NCI-H1048 (cell line): ENCODE measurements around the gene ADAM17.
"Not testable (repeated sequence)": the region's sequence is repeated elsewhere in the genome, so short reads cannot be mapped to it uniquely, and the experiment has no call there.

ENCODE experiments used
- DNase-seq: peaks from one replicate; lab custom pipeline; 2025; lab: John Stamatoyannopoulos, UW

The ADAM17 gene

DNA sequence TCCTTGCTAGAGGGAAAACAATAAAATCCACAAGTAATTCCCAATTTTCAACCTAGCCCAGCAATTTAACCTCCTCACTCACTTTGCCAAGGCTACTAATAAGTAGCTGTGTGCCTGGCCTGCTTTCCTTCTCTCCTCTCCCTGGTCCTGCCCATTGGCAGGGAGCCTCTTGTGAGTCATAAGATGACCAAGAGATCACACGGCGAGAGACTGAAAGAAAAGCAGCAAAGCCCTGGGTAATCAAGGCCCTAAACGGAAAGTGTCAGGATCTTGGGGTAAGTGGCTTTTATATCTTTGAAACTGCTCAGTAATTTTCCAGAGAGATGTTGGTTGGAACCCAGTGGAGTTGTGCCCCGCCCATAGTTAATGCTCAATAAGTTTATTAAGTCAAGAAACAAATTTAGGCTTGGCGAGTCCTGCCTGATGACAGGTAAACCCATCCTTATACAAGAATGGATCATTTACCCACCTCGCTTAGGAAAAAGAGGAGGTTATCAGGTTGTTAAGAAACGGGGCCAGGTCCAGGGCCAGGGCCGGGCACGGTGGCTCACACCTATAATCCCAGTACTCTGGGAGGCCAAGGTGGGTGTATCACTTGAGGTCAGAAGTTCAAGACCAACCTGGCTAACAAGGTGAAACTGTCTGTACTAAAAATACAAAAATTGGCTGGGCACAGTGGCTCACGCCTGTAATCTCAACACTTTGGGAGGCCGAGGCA is 10.0 kb upstream of the ADAM17 start:
- no peak for DNase-seq

DNA sequence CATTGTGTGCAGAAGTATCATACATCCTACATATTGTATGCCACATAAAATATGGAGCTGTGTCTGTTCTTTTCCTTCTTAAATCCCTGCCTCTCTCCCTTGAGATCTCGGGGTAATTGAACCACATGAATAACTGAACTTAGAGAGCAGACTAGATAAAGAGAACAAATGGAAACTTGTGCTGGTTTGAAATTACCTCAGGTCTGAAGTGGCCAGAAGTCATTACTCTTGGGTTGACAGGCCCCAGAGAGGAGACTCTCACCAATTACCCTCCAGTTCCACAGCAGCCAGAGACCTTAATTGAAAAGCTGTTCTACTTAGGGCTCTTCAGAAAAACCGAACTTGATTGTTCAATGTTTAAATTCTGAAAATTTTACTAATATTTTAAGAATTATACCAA is 5.0 kb upstream of the ADAM17 start:
- DNase-seq = no peak

DNA sequence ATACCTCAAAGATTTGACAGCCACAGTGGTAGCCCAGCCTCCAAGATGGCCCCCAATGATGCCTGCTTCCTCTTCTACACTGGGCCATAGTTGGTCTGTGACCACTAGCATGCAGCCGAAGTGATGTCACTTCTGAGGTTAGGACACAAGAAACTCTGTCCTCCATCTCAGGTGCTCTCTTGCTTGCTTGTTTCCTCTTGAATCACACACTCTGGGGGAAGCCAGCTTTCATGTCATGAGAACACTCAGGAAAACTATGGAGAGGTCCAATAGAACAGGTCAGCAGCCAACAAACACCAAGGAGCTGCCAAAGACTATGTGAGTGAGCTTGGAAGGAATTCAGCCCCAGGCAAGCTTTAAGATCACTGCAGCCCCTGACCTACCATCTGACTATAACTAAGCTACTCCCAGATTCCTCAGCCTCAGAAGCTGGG is 3.3 kb upstream of the ADAM17 start:
- DNase-seq = no peak

DNA sequence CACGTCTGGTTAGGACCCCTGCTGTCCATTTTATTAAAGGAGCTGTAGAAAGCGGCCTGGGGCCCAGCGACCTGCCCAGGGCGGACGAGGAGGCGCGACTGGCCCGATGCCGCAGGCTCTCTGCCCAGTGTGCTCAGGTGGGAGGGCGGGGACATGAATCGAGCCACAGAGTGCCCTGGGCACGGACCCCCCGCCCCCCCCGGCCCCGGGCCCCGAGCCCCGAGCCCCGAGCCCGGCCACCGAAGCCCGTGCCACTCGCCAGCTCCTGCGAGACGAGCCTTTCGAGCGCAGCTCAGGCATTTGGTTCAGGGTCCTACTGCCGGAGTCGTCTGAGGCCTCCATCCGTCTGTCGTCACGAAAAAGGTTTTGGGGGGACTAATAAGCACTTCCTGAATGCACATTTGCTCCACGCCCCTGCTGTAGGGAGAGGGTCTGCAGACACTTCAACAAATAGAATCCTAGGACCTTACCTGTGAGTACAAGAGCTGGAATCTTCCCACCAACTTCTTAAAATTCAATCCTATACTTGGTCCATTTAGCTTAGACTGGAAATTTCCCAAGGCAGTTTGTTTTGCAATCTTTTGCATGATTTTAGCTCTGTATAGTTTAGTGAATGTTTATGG is 602 bp upstream of the ADAM17 start:
- DNase-seq = no peak

DNA sequence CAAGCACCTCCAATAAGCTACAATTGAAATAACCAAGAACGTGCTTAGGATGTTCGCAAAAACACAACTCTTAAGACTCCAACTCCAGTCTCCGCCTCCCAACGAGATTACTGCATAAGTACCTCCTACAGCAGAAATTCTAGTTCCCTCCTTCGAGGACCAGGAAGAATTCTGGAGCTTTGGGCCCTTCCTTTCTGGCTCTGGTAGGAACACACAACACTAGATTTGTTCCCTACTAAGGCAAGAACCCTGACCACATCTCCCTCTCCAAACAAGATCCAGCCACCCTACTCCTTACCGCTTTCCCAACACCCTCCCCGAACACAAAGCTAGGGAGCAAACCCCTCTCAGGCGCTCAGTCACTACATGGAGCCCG is 721 bp downstream of the ADAM17 start:
- no peak for DNase-seq

DNA sequence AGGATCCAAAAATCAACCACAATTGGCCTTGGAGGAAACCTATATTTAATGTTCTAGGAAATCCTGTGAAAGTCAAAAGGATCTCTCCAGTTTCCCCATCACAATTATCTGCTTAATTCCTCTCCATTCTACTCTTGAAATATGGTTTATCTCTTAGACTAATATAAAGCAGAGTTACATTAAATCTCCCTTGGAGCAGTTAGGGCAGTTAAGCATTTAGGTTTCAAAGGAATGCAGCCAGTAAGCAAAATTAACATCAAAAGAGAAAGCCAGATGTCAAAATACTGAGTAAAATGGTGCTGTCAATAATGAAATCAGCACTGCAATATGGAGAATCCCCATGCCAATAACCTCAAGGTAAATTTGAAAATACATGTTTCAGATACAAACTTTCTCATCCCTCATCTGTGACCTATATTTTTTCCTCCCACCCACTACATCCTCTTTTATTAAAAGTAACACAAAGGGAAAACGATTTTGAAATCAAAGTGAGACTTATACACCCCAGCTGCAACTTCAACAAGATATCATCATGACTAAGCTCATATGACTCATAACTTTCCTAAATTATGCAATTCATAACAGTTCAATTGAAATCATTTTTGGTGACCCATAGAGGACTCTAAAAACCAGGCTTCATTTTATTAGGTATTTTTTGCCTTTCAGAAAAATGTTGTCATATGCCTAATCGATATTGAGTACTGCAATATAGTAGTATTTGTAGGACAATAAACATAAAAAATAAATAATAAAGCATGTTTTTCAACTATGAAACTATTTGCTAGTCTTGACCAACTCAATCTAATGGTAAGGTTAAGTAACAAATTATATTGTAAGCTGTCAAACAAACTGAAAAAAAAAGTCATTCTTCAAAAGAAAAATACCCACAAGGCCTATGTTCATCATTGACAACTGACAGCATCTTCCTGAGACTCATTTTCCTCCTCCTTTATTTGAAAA is 3.1 kb downstream of the ADAM17 start:
- DNase-seq = no peak

DNA sequence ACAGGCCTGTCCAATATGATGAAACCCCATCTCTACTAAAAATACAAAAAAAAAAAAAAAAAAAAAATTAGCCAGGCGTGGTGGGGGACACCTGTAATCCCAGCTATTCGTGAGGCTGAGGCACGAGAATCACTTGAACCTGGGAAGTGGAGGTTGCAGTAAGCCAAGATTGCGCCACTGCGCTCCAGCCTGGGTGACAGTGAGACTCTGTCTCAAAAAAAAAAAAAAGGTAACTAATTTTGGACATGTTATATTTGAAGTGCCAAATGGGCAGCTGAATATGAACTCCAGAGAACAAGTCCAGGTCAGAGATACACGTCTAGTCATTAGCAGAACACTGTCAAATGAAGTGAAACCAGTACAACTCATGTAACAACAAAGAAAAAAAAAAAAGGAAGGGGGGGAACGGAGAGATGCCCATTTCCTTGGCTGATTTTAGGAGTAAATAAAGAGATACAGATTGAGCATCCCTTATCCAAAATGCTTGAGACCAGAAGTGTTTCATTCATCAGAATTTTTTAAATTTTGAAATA is 4.7 kb downstream of the ADAM17 start:
- DNase-seq = not testable (repeated sequence)

DNA sequence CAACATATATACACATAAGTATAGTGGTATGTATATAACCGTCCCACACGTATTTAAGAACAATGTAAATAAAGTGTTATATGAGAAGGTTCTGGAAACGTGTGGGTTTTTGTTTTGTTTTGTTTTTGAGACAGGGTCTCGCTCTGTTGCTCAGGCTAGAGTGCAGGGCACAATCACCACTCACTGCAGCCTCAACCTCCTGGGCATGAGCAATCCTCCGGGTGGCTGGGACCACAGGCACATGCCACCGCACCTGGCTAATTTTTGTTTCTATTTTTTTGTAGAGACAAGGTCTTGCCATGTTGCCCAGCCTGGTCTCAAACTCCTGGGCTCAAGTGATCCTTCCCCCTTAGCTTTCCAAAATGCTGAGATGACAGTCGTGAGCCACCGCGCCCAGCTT is 6.2 kb downstream of the ADAM17 start:
- no peak for DNase-seq

DNA sequence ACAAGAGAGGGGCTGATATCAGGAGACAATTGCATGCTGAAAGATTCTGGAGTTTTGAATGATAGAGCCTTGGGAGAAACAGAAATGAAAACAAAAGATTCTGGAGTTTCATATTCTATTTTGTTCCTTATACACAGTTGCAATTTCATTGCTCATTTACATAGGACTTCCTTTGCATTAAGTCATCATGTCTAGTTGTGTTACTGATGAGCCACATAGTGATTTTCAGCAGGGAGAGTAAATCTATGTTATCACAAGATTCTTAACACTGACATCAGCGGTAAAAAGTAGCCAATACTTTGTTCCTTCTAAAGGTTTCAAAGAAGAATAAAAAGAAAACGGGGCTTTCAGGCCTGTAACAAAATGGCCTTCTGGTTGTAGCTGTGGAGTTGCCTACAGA is 7.1 kb downstream of the ADAM17 start:
- no peak for DNase-seq

DNA sequence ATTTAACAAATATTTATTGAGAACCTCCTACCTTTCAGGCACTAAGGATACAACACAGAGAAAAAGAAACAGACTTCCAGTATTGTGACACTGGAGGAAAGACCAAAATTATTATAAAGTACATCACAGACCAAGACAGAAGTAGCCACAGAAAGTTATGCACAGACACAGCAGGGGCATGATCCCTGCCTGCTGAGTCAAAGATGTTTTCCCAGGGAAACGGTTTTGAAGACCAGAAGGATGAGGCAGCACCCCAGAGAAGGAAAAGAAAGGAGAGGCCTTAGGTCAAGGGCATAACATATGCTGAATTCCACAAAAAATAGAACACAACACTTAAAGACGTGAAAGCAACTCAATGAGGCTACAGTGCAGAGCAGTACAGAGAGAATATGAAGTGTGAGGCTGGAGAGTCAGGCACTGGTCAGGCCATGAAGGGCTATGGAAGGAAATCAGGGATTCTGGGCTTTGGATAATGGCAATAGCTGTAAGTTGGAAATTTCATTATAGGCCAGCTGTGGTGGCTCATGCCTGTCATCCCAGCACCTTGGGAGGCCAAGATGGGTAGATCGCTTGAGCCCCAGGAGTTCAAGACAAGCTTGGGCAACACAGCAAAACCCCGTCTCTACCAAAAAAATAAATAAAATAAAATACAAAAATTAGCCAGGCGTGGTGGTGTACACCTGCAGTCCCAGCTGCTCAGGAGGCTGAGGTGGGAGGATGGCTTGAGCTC is 8.2 kb downstream of the ADAM17 start:
- DNase-seq = no peak

DNA sequence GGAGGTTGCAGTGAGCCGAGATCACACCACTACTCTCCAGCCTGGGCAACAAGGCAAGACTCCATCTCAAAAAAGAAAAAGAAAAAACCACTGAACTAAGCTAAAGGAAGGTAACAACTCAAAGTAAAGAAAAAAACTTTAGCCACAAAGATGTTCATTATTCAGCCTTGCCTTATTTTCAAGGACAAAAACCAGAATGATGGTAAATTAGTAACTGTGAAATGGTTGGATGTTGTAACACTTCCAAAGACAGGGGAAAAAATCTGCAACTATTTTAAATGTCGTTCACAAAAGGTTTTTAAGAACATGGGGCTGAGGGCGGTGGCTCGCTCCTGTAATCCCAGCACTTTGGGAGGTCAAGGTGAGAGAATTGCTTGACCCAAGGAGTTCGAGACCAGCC is 10.1 kb downstream of the ADAM17 start:
- no peak for DNase-seq

DNA sequence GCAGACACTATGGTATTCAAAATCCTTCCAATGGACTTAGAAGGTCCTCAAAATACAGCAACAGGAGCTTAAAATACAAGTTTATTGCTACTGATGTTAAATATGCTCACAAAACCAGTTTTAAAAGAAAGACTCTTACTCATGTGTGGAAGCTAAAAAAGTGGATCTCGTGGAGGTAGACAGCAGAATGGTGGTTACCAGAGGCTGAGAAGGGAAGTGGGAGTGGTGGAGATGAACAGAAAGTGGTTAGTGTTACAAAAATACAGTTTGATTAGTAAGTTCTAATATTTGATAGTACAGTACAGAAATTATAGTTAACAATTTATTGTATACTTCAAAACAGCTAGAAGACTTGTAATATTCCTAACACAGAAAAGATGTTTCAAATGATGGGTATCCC is 12.1 kb downstream of the ADAM17 start:
- DNase-seq = no peak

DNA sequence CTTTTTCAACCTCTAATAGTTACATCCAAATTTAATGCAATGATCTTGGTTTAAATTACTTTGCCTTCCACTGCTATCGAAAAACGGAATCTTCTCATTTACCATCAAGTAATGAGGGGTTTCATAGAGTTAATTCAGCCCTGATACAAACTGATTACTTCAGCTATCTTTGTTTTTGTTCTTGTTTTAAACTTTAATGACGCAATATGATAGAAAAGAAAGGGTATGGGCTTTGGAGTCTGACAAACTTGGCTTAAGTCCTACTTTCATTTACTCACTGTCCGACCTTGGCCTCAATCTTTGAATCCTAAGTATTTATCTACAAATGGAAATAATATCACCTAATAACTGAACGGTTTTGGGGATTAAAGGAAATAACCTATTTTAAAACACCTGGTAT is 16.1 kb downstream of the ADAM17 start:
- DNase-seq = no peak

DNA sequence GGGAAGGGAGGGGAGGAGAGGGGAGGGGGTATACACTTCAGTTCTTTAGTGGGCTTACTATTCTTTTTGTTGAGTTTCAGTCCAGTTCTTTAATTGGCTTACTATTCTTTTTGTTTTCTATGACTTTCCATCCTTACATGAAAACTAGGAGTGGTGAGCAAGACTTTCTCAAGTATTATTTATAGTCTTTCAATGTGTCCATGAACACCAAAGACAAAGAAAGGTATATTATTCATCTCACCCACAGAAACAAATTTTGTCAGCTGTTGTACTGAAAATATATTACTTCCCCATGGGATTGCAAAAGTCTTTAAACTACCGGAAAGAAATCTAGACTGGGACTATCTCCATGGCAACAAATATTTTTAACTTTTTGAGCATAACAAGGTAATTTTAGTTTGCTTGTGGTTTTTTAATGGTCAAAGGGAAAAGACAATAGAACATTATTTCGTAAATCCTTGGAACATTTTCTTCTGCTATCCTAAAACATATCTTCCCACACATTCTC is 17.6 kb downstream of the ADAM17 start:
- no peak for DNase-seq

DNA sequence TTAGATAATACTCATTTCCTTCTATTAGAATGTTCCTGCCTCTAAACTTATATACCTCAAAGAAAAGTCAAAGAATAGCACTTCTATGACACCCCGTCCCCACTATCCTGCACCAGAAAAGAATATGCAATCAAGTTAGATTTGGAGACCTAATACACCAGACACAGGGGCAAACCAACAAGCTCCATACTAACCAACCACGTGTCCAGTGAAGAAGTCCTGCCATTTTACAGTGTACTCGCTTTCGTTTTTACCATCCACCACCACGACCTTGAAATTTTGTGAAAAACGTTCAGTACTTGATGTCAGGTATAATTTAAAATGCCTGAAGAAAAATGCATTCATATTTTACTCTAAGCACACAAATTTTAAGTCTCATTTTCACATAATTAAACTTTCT is 19.1 kb downstream of the ADAM17 start:
- DNase-seq = no peak

DNA sequence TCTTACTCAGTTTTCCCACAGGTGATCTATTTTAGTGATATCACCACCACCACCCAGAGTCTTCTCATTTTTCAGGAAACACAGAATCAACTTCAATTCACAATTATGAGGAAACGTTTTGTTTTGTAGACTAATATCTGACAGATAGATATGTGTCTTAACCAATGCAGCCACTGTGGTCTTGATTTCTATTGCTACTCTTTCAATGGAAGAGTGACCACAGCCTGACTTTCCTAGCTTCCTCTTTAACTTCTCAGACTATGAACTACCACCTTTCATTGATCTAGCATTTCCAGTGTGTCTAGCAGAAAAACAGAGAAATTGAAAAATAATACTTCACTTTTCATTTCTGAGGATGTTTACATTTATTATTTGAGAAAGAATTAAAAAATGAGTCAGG is 20.5 kb downstream of the ADAM17 start:
- no peak for DNase-seq

DNA sequence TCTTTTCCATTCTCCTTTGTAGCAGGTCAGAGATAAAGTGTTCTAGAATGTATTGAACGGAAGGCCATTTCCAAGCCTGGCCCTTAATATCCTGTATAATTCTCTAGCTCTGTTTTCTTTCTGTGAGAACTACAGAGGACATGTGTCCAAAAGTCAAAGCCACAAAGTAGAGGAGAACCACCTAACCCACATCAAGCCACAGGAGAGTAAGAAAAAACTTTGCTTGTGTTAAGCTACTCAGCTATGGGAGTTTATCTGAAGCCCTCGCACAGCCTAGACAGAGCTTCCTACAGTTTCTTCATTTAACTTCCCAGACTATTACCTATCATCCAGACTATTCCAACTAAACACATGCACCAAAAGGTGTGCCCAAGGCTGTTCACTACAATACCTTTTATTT is 22.0 kb downstream of the ADAM17 start:
- DNase-seq = no peak

DNA sequence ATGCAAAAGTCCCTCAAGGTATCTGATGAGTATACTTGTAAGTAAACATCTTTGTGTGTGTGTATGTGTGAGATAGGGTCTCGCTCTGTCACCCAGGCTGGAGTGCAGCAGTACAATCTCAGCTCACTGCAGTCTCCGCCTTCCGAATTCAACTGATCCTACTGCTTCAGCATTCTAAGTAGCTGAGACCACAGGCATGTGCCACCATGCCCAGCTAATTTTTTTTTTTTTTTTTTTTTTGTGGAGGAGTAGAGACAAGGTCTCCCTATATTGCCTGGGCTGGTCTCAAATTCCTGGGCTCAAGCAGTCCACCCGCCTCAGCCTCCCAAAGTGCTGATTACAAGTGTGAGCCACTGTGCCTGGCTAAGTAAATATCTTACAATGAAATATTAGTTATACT is 23.2 kb downstream of the ADAM17 start:
- no peak for DNase-seq

DNA sequence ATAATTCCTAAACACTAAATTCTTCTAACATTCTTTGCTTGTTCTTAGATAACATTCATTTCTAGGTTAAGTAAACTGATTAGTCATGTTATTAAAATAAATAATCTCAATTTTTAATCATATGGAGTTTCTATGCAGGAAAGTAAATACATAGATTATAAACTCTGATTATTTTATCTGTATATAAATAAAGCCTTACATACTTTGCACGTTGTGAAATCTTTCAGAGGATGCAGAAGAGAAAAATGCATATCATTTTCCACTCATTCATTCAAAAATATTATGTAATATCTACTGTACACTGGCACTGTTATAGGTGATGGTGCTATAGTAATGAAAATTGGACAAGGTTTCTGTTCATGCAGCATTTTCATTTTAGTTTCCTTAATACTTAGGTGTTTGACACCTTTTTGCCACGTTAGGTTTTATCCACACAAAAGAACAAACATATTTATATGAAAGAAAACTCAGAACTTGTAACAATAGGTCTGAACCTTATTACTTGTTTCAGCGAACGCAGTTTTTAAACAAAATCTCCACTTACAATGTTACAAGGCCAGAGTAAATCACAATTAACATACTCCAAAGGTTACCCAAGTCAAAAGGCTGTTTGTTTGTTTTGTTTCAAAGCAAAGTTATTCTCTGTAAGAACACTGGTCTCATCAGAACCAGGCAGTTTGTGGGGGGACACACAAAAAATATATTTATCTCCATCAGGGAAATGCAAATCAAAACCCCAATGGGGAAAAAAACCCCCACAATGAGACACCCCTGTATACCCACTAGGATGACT is 27.4 kb downstream of the ADAM17 start:
- DNase-seq = no peak

DNA sequence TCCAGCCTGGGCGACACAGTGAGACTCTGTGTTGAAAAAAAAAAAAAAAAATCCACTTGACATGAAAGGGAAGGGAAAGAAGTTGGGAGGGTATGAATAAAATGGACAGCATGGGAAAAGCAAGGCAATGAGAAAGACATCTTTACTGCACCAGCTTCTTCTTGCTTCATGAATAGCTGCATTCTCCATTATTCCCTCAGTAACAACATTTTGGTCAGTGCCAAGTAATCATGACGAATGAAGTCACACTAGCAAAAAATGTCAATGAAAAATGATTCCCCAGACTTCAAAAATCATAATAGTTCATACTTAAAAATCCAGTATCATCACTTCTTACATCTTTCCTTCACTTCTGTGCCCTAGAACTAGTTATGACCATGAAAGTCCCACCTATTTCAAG is 30.4 kb downstream of the ADAM17 start:
- DNase-seq = no peak

DNA sequence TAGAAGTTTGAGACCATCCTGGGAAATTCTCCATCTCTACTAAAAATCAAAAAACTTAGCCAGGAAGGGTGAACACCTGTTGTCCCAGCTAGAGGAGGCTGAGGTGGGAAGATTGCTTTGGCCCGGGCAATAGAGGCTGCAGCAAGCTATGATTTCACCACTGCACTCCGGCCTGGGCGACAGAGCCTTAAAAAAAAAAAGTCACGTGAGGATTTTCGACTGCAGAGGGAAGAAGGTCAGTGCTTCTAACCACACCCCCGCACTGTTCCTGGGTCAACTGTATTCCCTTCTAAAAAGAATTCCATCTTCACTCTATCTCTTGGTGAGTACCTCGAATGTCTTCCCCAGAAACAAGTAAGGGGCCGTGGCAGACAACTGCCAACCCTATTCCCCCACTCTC is 31.3 kb downstream of the ADAM17 start:
- no peak for DNase-seq
